GM21367 (cell line): ENCODE results near the gene OR2V2.
"Not testable (repeated sequence)": the region's sequence is repeated elsewhere in the genome, so short reads cannot be mapped to it uniquely, and the experiment has no call there.

Source experiments
- ATAC-seq: cut with Tn5 transposase; IDR thresholded peaks from one replicate; pipeline ENCODE4 v1.9.1; 2021; ENCODE audit not compliant: unreplicated experiment

OR2V2 gene

GRCh38 chr5:181168595-181169118 is 21.3 kb downstream of the OR2V2 start:
- no peak for ATAC-seq

GRCh38 chr5:181169459-181170236 is 22.3 kb downstream of the OR2V2 start:
- peak; percentile 36 for ATAC-seq

GRCh38 chr5:181170237-181170825 is 22.9 kb downstream of the OR2V2 start:
- ATAC-seq, result no peak

GRCh38 chr5:181170996-181171395 is 23.6 kb downstream of the OR2V2 start:
- ATAC-seq, result no peak

- no peak for ATAC-seq
These were observed 24.4 kb downstream of the OR2V2 start for GRCh38 chr5:181171782-181172181.

GRCh38 chr5:181173027-181173419 is 25.6 kb downstream of the OR2V2 start:
- ATAC-seq, result peak; percentile 47

- peak; percentile 34 for ATAC-seq
These were observed 26.3 kb downstream of the OR2V2 start for GRCh38 chr5:181173420-181174342.

GRCh38 chr5:181176254-181176952 is 29.0 kb downstream of the OR2V2 start:
- no peak for ATAC-seq

- ATAC-seq, result not testable (repeated sequence)
These were observed 30.2 kb downstream of the OR2V2 start for GRCh38 chr5:181177559-181177958.

- ATAC-seq, result peak; percentile 56
These were observed 34.5 kb downstream of the OR2V2 start for GRCh38 chr5:181181650-181182565.

GRCh38 chr5:181182651-181183050 is 35.3 kb downstream of the OR2V2 start:
- ATAC-seq, result no peak

GRCh38 chr5:181184845-181185216 is 37.4 kb downstream of the OR2V2 start:
- ATAC-seq, result no peak

GRCh38 chr5:181185560-181185959 is 38.2 kb downstream of the OR2V2 start:
- ATAC-seq, result no peak

GRCh38 chr5:181186022-181186421 is 38.6 kb downstream of the OR2V2 start:
- ATAC-seq, result no peak

- ATAC-seq, result no peak
These were observed 39.7 kb downstream of the OR2V2 start for GRCh38 chr5:181186986-181187499.

GRCh38 chr5:181187500-181188213 is 40.3 kb downstream of the OR2V2 start:
- ATAC-seq, result no peak

GRCh38 chr5:181188700-181189362 is 41.4 kb downstream of the OR2V2 start:
- no peak for ATAC-seq

GRCh38 chr5:181189363-181189961 is 42.1 kb downstream of the OR2V2 start:
- ATAC-seq, result no peak
